ENCODE data around the gene CDV3.
"Not testable (repeated sequence)": the region's sequence is repeated elsewhere in the genome, so short reads cannot be mapped to it uniquely, and the experiment has no call there.

The CDV3 gene

DNA sequence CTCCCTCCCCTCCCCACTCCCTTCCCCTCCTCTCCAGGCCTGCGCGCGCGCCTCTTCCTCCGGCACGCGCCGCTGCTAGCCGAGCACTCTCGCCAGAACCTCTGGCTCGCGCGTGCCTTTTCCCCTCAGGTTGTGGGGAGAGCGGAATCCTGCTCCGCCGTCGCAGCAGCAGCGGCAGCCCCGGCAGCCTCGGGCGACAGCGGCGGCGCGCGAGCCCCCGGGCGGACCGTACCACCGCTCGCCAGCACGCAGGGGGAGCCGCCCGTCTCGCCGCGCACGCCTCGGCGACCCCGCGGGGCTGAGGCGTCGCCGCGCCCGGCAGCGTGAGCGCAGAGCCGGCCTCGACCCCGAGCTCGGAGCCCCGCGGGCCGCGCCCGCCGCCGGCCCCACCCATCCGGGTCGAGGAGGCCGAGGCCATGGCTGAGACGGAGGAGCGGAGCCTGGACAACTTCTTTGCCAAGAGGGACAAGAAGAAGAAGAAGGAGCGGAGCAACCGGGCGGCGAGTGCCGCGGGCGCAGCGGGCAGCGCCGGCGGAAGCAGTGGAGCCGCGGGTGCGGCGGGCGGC, at the start of gene CDV3:
TSS of gene CDV3 (plus strand) at position 58 of the 566 bp plus-strand sequence. CDS start at position 417, 359 bp downstream.
- DNase-seq: no peak

- not testable (repeated sequence) for DNase-seq
These were observed 49.7 kb upstream of the CDV3 start for GRCh38 chr3:133523758-133524157.

DNA sequence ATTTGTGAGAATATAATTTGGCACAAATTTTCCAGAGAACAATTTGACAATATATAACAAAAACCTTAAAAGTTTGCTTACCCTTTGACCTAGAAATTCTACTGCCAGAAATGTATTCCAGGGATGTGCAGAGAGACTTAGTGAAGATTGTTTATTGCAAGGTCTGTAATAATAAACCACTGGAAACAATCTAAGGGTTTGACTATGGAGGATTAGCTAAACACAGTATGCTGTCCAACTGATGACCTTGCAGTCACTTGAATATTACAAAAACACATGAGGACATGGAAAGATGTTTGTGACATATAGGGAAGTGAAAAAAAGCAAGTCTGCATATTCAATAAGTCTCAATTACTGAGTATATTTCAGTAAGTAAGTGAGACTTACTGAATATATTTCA, 48.1 kb upstream of the CDV3 start:
- no peak for DNase-seq

- DNase-seq: no peak
These were observed 46.3 kb upstream of the CDV3 start for GRCh38 chr3:133527081-133527715.

GRCh38 chr3:133529809-133530208, 43.7 kb upstream of the CDV3 start:
- no peak for DNase-seq

GRCh38 chr3:133531981-133532380, 41.5 kb upstream of the CDV3 start:
- no peak for DNase-seq

DNA sequence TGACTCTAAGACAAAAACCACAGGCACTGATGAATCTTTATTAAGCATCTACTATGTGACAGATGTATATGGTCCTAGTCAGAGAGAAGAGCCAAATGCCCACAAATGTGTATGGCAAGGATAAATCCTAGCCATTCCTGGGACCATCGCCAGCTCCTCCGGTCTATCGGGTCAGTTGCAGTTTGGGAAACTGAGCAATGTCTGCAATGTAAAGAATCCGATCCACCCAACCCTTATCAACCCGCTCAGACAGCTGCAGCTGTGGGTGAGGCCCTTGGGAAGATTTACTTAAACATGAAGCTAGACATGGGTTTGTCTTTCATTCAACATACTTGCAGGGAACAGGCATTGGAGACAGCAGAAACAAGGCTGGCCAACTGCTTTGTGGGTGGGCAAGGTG, 40.5 kb upstream of the CDV3 start:
- DNase-seq: no peak

- DNase-seq: no peak
These were observed 37.3 kb upstream of the CDV3 start for GRCh38 chr3:133535971-133536881.

DNA sequence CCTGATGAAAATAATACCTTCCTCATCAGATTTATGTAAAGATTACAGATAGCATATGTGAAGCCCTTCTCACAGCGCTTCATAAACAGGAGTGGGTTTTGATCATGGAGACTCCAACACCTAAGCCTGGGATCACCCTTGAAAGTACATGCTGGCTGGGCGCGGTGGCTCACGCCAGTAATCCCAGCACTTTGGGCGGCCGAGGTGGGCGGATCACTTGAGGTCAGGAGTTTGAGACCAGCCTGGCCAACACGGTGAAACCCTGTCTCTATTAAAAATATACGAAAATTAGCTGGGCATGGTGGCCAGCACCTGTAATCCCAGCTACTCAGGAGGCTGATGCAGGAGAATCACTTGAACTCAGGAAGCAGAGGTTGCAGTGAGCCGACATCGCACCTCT, 36.4 kb upstream of the CDV3 start:
- not testable (repeated sequence) for DNase-seq

- DNase-seq: no peak
These were observed 35.3 kb upstream of the CDV3 start for GRCh38 chr3:133538154-133538553.

- DNase-seq: no peak
These were observed 32.4 kb upstream of the CDV3 start for GRCh38 chr3:133540896-133541674.

DNA sequence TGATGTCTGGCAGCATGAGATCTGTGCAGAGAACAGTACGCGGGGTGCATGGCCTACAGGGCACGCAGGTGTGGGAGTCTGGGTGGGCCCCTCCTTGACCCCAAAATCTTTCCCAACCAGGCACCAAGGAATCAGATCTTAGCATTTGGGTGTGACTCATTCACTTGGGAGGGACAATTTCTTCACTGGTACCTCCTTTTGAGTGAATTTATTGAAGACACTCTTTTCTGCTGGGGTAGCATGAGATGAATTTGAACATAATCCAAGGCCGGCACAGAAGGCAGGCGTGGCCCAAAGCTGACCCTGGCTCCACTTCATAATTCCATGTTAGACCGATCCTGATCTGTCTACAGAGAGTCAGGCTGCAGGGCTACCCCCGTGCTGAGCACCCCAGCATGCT, 30.6 kb upstream of the CDV3 start:
- no peak for DNase-seq

GRCh38 chr3:133544983-133545382, 28.5 kb upstream of the CDV3 start:
- not testable (repeated sequence) for DNase-seq

- no peak for DNase-seq
These were observed 25.9 kb upstream of the CDV3 start for GRCh38 chr3:133547432-133548041.

DNA sequence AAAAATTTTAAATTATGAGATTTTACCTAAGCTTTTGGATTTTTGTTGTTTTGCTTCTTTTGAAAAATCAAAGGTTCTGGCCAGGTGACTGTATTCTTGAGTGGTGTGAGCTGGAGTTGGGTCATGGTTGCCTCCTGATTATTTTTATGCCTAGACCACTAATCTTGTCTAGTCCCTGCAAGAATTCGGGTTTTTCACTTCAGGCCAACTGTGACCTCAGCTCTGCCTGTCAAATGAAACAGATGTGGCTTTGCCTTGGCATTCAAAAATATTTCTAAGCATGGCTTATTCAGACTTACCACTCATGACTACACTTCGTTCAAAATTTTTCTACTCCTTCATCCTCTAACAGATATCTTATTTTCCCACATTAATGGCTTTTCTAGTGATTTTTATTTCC, 25.4 kb upstream of the CDV3 start:
- DNase-seq: no peak

- no peak for DNase-seq
These were observed 23.9 kb upstream of the CDV3 start for GRCh38 chr3:133549565-133549964.

DNA sequence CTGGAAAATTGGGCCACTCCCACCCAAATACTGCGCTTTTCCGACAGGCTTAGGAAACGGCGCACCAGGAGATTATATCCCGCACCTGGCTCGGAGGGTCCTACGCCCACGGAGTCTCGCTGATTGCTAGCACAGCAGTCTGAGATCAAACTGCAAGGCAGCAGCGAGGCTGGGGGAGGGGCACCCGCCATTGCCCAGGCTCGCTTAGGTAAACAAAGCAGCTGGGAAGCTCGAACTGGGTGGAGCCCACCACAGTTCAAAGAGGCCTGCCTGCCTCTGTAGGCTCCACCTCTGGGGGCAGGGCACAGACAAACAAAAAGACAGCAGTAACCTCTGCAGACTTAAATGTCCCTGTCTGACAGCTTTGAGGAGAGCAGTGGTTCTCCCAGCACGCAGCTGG, 21.9 kb upstream of the CDV3 start:
- DNase-seq: not testable (repeated sequence)

- DNase-seq: no peak
These were observed 11.8 kb upstream of the CDV3 start for GRCh38 chr3:133561679-133562078.

- no peak for DNase-seq
These were observed 11.1 kb upstream of the CDV3 start for GRCh38 chr3:133562376-133562775.

- no peak for DNase-seq
These were observed 10.3 kb upstream of the CDV3 start for GRCh38 chr3:133563186-133563591.

DNA sequence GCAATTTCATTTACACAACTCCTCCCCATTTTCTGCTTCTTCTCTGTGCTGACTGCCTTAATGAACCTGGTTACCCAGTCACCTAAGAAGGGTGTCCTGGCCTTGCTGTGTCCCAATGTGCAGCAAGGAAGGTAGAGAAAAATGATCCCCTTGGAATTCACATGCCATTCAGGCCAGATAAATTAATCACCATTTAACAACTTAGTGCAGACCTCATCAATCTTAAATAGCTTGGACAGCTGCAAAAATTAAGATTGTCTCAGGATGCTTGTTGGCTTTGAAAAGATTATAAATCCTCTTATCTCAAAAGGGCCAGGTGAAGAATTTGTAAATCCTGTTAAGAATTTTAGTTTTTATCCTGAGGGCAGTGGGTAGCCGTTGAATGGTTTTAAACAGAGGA, 9.7 kb upstream of the CDV3 start:
- DNase-seq: no peak

DNA sequence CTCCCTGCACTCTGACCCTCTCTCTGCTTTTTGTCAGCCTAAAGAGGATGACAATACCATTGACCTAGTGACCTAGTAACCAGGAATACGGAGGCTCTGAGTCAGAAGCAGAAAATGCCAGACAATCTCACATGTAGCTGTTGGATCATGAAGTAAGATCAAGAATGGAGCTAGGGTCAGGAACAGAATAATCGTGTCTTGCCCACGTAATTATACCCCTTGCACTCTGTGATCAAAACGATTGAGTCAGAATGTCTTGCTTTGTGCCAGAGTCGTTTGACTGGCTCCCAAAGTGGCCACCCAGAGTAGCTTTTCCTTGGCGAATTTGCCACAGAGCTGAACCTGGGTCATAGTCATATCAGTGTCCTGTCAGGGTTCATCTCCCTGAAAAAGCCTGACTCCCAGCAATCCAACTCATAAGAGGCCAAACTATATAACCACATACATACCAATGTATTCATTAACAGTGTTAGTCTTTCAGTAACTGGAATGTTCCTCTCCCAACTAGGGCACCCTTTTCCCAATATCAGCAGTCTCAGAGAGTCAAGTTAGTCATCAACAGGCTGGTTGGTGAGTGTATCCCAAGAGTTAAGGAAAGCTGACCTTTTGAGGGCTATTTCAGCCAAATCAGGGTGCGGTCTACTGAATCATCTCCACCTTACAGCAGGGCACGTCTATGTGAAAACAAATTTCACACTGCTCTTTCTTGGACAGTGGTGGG, 5.0 kb upstream of the CDV3 start:
- no peak for DNase-seq

Data from KG1 (cell line).